Dedifferentiated amniotic fluid mesenchymal stem cell (primary cell): Measurements from ENCODE around the gene FCRL1.

ENCODE experiments used
- DNase-seq: peaks from one replicate; pipeline ENCODE4 v3.0.0-alpha.2; 2016; ENCODE audit errors: extremely low spot score

Gene FCRL1

DNA sequence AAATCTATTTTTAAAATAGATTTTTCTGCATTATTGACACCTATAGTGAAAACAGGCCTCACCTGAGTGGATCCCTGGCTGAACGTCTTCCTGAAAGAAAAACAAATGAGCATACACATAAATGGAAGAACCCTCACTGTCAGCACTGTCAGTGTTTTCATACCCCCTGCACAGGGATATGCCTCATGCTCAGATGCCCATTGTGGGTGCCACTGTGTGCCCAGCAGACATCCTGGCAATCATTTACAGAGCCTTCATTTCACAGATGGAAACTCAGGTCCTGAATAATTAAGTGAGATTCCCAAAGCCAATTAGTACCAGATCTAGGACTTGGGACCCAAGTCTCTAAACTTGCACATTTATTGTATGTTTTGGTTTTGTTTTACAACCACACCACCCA is 19.9 kb downstream of the FCRL1 start:
- DNase-seq, result no peak

GRCh38 chr1:157798211-157798610 is 21.7 kb downstream of the FCRL1 start:
- DNase-seq, result no peak

DNA sequence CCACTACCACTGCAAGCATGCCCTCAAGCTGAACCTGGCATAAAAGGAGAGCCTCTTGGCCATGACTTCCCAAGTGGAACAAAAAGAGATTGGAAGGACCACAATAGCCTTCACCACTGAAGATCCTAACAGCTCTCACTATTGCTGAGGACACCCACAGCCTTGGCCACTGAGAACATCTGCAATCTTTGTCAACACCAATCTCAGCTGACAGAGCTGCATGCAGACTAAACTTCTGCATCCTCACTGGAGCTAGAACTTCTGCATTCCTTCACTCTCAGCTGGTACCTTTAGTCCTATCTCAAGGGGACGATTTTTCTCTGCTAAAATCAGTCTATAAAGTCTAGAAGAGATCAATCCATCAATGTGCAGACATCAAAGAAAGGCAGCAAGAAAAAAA is 34.7 kb downstream of the FCRL1 start:
- DNase-seq, result no peak

DNA sequence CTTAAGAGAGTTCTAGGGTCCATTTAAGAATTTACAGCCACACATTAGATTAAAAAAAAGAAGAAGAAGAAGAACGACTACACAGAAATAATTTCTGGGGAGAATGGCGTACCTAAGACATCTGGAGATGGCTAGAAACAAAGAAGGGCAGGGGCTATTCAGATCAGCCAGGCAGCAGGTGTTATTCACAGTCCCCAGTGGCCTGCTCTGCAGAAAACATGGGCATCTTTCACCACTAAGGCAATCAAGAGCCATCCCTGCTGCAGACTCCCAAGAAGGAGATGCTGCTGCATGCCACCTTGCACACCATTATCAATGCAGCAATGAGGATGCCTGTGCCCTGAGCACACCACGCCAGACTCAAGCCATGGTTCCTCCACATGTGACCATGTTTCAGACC is 35.1 kb downstream of the FCRL1 start:
- DNase-seq, result no peak

DNA sequence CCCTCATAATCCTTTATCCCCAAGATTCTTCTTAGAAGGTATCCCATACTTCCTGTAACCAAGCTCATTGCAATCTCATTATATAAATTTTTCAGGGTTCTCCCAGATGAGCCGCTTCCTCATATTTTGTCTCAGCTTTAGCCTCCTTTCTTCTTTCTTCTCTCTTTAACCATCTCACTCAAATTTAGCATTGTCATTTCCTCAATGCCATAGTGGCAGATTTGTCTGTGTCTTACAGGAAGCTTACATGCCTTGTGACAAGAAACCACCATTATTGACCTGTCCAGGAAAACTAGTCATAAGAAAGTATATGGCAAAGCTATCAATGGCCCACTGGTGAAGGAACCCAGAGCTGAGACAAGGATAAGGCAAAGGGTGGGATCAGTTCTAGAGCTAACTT is 37.0 kb downstream of the FCRL1 start:
- DNase-seq, result no peak

DNA sequence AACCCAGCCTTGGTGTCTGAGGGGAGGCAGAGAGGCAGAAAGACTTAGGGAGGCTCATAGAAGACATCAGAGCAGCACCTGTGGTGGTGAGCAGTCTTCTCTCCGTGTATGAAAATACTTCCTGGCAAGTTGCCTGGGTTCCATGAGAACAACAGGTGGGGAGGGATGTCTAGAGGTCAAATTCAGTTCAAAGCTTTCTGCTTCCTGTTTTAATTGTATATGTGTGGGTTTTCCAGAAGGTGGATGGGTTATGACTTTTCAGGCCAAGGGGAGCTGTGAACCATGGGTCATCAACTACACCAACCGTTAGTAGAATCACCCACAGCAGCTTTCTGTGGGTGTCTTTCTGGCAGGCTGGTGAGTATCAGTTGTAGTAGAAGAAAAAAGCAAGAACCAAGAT is 38.9 kb downstream of the FCRL1 start:
- DNase-seq, result no peak

DNA sequence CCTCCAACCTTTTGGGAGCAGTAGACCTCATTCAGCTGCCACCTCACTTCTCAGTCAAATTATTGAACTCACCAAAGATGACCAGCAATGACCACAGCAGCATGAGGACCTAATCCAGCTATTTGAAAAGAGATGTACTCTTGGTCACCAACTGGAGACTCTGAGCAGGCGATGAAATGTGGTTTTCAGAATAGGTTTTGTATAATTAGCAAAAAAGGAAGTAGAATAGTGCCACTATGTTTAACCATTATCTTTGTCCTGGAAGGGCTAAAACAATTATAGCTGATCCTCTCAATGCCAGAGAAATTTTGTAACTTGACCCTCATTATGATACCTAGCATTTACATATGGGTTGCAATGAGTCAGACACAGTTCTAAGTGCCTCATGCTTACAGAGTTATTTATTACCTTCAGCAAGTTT is 42.9 kb downstream of the FCRL1 start, which contains the start of gene FCRL2:
FCRL2 (minus strand) TSS at position 162 of the 421 bp plus-strand sequence; CDS start at position 103, 59 bp downstream.
- no peak for DNase-seq

GRCh38 chr1:157775101-157775870 is 44.6 kb downstream of the FCRL1 start:
- DNase-seq, result no peak

DNA sequence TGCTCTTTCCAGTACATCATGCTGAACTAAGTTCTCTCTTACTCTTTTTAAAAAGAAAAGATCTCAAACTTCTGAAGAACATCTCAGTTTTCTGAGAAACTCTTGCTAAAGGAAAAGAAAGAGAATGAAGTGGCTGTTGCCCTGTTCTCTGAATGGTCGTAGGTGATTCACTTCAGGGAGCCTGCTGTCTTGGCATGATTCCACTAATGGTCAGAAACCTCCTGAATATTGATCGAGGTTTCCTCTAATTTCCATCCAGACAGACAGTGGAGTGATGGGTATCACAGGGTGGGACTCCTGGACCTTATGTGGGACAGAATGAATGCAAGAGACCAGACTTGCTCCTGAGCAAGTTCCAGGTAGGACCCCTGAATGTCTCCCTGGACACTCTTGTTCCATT is 45.5 kb downstream of the FCRL1 start:
- no peak for DNase-seq

- DNase-seq, result no peak
Observed at GRCh38 chr1:157773493-157774350, 46.2 kb downstream of the FCRL1 start.

GRCh38 chr1:157771661-157772425 is 48.1 kb downstream of the FCRL1 start:
- DNase-seq, result no peak

DNA sequence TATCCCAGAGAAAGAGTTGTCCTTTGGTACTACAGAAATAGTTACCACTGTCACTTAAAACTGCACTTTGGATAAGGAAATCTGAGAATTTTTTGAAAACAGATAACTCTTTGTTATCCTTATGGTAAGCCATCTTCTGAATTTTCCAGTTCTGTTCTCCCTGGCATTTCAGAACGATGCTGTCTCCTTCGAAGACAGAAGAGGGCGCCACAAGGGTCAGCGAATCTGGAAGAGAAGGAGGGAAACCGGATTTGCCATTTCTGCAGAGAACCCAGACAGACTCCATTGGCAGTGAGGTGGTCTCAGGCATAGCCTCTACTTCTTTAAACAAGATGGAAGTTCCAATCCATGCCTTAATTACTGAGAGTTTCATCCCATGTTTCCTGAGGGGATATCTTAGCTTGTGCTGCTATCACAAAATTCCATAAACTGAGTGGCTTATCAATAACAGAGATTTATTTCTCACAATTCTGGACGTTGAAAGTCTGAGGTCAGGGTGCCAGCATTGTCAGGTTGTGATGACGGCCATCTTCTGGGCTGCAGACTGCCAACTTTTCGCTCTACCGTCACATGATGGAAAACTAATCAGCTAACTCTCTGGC is 49.4 kb downstream of the FCRL1 start:
- DNase-seq, result no peak

GRCh38 chr1:157766792-157767191 is 53.1 kb downstream of the FCRL1 start:
- no peak for DNase-seq

- DNase-seq, result no peak
Observed at GRCh38 chr1:157758018-157758417, 61.9 kb downstream of the FCRL1 start.

DNA sequence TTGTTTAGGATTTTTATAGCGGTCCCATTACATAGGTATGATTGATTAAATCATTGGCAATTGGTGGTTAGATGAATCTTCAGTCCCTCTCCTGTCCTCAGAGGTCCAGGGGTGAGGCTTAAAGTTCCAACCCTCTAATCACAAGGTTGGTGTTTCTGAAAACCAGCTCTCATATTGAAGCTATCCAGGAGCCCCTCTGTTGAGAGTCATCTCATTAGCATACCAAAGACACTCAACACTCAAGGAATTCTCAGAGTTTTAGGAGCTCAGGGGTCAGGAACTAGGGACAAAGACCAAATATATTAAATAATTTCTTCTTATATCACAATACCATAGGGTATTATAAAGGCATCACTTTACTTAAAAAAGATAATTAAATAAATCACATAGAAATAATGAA is 66.3 kb downstream of the FCRL1 start:
- no peak for DNase-seq

DNA sequence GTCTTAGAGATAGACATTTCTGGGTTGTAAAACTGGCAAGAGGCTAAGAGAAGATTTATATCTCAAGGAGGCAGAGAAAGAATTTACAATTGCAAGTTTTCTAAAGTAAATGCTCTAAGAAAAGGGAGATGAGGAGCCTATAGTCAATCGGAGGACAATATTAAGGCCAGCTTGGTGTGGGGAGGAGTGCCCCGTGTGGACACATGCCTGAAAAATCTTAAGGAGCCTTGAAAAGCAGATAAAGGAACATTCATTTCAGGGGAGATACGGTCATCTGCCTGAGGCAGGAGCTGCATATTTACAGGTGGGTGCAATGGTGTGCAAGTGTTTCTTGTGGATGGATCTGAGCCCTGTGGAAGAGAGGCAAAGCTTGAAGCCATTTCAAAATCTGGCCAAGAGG is 68.6 kb downstream of the FCRL1 start:
- DNase-seq, result no peak

- no peak for DNase-seq
Observed at GRCh38 chr1:157748262-157748817, 71.6 kb downstream of the FCRL1 start.
